CD4-positive, alpha-beta T cell (primary cell): Measurements from ENCODE around the gene IQCF2. TPM values are rescaled to one million over a fixed set of nuclear protein-coding genes. Genes with fewer than 3 reads are reported as not detected.

Source experiments
- ATAC-seq: fragments of 200-7000 bp; cut with Tn5 transposase; one replicate; pipeline ENCODE4 v1.10.0; 2022; ENCODE audit warnings: mild to moderate bottlenecking; ENCODE audit not compliant: poor library complexity
- CTCF ChIA-PET: fragments of 350-600 bp; sonication (Branson Sonifier 250); formaldehyde crosslinking; loops from one replicate; lab custom pipeline; 2021; ENCODE audit warnings: antibody characterized with exemption, inconsistent platforms; lab: Charles Lee
- POLR2A ChIA-PET: fragments of 350-600 bp; sonication (Branson Sonifier 250); formaldehyde crosslinking; loops from one replicate; lab custom pipeline; 2021; ENCODE audit warnings: antibody characterized with exemption, inconsistent platforms; lab: Charles Lee
- DNase-seq, 14 experiments: peaks; one replicate each; pipeline ENCODE4 v3.0.0-alpha.2; 2013 to 2020; ENCODE audit warnings: mixed read lengths in 2 of 14
- H3K27ac ChIP-seq, 2 donors: one replicate each; pipeline versions ENCODE4 v1.5.1 to v1.7.0; 2013; ENCODE audit warnings: low read length in 2 of 2, low read depth in 1 of 2, mild to moderate bottlenecking in 1 of 2
- H3K27me3 ChIP-seq, 2 experiments: 1 replicate in 1 of 2; 2 replicates in 1 of 2; pipeline versions ENCODE4 v1.6.1 to v1.7.0; 2013; ENCODE audit warnings: low read length in 2 of 2, control low read depth in 1 of 2, mild to moderate bottlenecking in 1 of 2, moderate library complexity in 1 of 2; ENCODE audit not compliant: insufficient read depth in 2 of 2, control insufficient read depth in 1 of 2
- H3K36me3 ChIP-seq: one replicate; pipeline ENCODE4 v1.6.1; 2013; ENCODE audit warnings: low read length, control low read depth; ENCODE audit not compliant: insufficient read depth
- H3K4me1 ChIP-seq: one replicate; pipeline ENCODE4 v1.6.1; 2013; ENCODE audit warnings: low read length, control low read depth; ENCODE audit not compliant: insufficient read depth
- H3K4me3 ChIP-seq: one replicate; pipeline ENCODE4 v1.5.1; 2013; ENCODE audit warnings: mild to moderate bottlenecking, low read length, moderate library complexity
- H3K9me3 ChIP-seq, 2 experiments: 1 replicate in 1 of 2; 2 replicates in 1 of 2; pipeline versions ENCODE4 v1.6.1 to v1.7.0; 2013; ENCODE audit warnings: low read length in 2 of 2, mild to moderate bottlenecking in 2 of 2, control low read depth in 1 of 2, moderate library complexity in 1 of 2; ENCODE audit not compliant: control insufficient read depth in 1 of 2, insufficient read depth in 1 of 2
- H3K27ac Mint-ChIP-seq: one replicate; pipeline ENCODE4 v1.8.0; 2020; ENCODE audit warnings: mixed read lengths
- H3K27me3 Mint-ChIP-seq: one replicate; pipeline ENCODE4 v1.8.0; 2021; ENCODE audit warnings: mixed read lengths
- H3K36me3 Mint-ChIP-seq: one replicate; pipeline ENCODE4 v1.8.0; 2021; ENCODE audit warnings: low read depth, mixed read lengths
- H3K4me1 Mint-ChIP-seq: one replicate; pipeline ENCODE4 v1.8.0; 2021; ENCODE audit warnings: low read depth, mixed read lengths
- H3K4me3 Mint-ChIP-seq: one replicate; pipeline ENCODE4 v1.8.0; 2020; ENCODE audit warnings: mild to moderate bottlenecking, mixed read lengths
- H3K9me3 Mint-ChIP-seq: one replicate; pipeline ENCODE4 v1.8.0; 2020; ENCODE audit warnings: mixed read lengths
- intact Hi-C, 2 experiments: fragments of 100-400 bp; cut with DNase I in 1 of 2; cut with micrococcal nuclease in 1 of 2; formaldehyde crosslinking; loops; one replicate each; pipeline versions ENCODE4 v1.15.1 to v1.9.0; 2023 to 2025; cut with DNase I, micrococcal nuclease
- total RNA-seq, 174 experiments: library from RNA in 2 of 174; stranded (reverse) in 2 of 174; gene quantifications; one replicate each; pipeline ENCODE4 v1.2.3 and lab custom pipeline; 2021 to 2026
- TF ChIP-seq, protein P1 (sequence below): fragments of 200-600 bp; IDR thresholded peaks from one replicate; pipeline ENCODE4 v1.8.0; 2022; ENCODE audit warnings: antibody characterized with exemption, mild to moderate bottlenecking

The IQCF2 gene
- total RNA-seq, 2 experiments from 2014 or later = not detected

DNA sequence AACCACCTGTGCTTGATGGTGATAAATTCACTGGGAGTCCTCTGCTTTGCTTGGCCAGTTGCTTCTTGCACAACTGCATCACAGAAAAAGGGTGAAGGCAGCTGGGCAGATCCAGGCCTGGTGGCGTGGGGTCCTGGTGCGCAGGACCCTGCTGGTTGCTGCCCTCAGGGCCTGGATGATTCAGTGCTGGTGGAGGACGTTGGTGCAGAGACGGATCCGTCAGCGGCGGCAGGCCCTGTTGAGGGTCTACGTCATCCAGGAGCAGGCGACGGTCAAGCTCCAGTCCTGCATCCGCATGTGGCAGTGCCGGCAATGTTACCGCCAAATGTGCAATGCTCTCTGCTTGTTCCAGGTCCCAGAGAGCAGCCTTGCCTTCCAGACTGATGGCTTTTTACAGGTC lies 31.1 kb upstream of the IQCF2 start:
- H3K36me3 Mint-ChIP-seq = no peaks in the 10 kb centered on the region

DNA sequence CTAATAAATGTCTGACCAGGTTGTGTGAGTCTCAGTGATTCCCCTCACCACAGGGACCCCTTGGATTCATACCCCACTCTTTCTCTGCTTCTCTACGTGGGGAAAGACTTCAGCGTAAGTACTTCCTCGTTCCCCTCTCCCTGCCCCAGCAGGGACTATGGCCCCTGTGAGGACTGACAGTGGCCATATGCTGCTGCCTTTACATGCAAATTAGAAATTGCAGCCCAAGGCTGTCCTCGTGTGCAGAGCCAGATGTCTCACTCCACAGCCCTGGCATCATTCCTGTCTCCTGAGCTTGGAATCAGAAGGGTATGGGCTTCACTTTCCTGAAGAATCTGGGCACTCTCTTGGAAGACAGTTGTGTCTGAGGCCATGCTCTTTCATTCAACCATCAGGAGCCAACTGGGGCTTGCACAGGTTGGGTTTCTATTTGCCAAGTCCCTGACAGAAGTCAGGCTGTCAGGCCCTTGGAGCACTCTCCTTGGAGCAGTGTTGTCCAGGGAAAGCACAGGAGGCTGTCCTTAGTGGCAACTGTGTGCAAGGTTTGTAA lies 30.5 kb upstream of the IQCF2 start:
- H3K9me3 ChIP-seq = peaks cover 0 to 16% of the 10 kb centered on the region in 2 experiments
- no peak overlapping the region for H3K4me3 Mint-ChIP-seq
- no peaks in the 10 kb centered on the region for H3K4me1 Mint-ChIP-seq
- H3K27ac Mint-ChIP-seq = no peak overlapping the region
- no peaks in the 10 kb centered on the region for H3K4me1 ChIP-seq
- H3K4me3 ChIP-seq = no peak overlapping the region
- peaks cover 36% of the 10 kb centered on the region for H3K27me3 Mint-ChIP-seq
- no peak for ATAC-seq
- no peak for DNase-seq
- ChIA-PET POLR2A (no interaction called here), CTCF (interaction anchor here (1.9 kb wide), 1 partner anchor 11 kb away, joined by 4 read pairs; no protein-coding TSS in a partner anchor)
- no peaks in the 10 kb centered on the region for H3K36me3 Mint-ChIP-seq
- no peaks in the 10 kb centered on the region for H3K36me3 ChIP-seq
- peaks cover 6% of the 10 kb centered on the region for H3K9me3 Mint-ChIP-seq
- TF ChIP-seq, protein P1, sequence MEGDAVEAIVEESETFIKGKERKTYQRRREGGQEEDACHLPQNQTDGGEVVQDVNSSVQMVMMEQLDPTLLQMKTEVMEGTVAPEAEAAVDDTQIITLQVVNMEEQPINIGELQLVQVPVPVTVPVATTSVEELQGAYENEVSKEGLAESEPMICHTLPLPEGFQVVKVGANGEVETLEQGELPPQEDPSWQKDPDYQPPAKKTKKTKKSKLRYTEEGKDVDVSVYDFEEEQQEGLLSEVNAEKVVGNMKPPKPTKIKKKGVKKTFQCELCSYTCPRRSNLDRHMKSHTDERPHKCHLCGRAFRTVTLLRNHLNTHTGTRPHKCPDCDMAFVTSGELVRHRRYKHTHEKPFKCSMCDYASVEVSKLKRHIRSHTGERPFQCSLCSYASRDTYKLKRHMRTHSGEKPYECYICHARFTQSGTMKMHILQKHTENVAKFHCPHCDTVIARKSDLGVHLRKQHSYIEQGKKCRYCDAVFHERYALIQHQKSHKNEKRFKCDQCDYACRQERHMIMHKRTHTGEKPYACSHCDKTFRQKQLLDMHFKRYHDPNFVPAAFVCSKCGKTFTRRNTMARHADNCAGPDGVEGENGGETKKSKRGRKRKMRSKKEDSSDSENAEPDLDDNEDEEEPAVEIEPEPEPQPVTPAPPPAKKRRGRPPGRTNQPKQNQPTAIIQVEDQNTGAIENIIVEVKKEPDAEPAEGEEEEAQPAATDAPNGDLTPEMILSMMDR = no peak
- no peak overlapping the region for H3K27ac ChIP-seq
- H3K27me3 ChIP-seq = peaks cover 10 to 14% of the 10 kb centered on the region in 2 experiments
- intact Hi-C loops = no loop called here

More for the DNA sequence above, 31.1 kb upstream of the IQCF2 start:
- TF ChIP-seq, protein P1 = no peak
- Histone ChIP-seq H3K36me3 (no peaks in the 10 kb centered on the region), H3K27ac (no peak overlapping the region), H3K4me1 (no peaks in the 10 kb centered on the region), H3K27me3 (peaks cover 10 to 11% of the 10 kb centered on the region in 2 experiments), H3K9me3 (peaks cover 0 to 16% of the 10 kb centered on the region in 2 experiments), H3K4me3 (no peak overlapping the region)
- intact Hi-C loops = no loop called here
- POLR2A ChIA-PET = no interaction called here
- H3K27ac Mint-ChIP-seq = no peak overlapping the region
- H3K4me1 Mint-ChIP-seq = no peaks in the 10 kb centered on the region
- ATAC-seq = no peak
- H3K27me3 Mint-ChIP-seq = peaks cover 34% of the 10 kb centered on the region
- no peak for DNase-seq
- H3K4me3 Mint-ChIP-seq = no peak overlapping the region
- CTCF ChIA-PET = no interaction called here
- peaks cover 6% of the 10 kb centered on the region for H3K9me3 Mint-ChIP-seq

DNA sequence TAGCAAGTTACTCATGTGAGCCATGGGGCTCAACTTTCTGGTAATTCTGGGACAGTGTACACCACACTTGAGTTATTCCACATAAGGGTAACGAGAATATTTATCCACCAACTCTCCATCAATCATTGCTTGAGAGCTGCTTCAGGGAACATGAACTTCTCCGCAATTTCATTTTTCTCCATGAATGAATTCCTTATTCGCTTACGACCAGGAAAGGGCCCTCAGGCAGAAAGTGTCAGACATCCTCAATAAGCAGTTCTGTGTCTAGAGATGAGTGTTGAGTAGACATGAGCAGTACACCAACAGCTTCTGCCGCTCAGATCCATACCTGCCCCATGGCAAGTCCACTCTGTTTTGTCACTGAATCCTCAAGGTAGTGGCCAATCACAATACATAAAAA lies 24.8 kb upstream of the IQCF2 start:
- H3K36me3 Mint-ChIP-seq = no peaks in the 10 kb centered on the region
- no peaks in the 10 kb centered on the region for H3K4me1 ChIP-seq
- H3K27ac ChIP-seq = no peak overlapping the region
- POLR2A ChIA-PET = interaction anchor here (0.7 kb wide), 1 partner anchor 8 kb away, joined by 3 read pairs; no protein-coding TSS in a partner anchor
- intact Hi-C loops = no loop called here
- H3K27ac Mint-ChIP-seq = no peak overlapping the region
- no peaks in the 10 kb centered on the region for H3K9me3 Mint-ChIP-seq
- no peaks in the 10 kb centered on the region for H3K4me1 Mint-ChIP-seq
- peaks cover 5 to 19% of the 10 kb centered on the region in 2 experiments for H3K27me3 ChIP-seq
- ATAC-seq = no peak
- CTCF ChIA-PET = interaction anchor here (0.6 kb wide), 1 partner anchor 53 kb away, joined by 3 read pairs; no protein-coding TSS in a partner anchor
- no peak for DNase-seq
- no peaks in the 10 kb centered on the region for H3K36me3 ChIP-seq
- H3K27me3 Mint-ChIP-seq = peaks cover 58% of the 10 kb centered on the region
- TF ChIP-seq, protein P1 = no peak
- H3K4me3 Mint-ChIP-seq = no peak overlapping the region
- H3K9me3 ChIP-seq = no peaks in the 10 kb centered on the region
- no peak overlapping the region for H3K4me3 ChIP-seq
